Liver (tissue), 9 donors: ENCODE data around the gene FSD1L. TPM values are rescaled to one million over a fixed set of nuclear protein-coding genes. Genes with fewer than 3 reads are reported as not detected.
A peak's percentile ranks its signal among the peaks of the same experiment; 100 is the strongest.

Experiments used
- DNase-seq: peaks from one replicate; pipeline ENCODE4 v3.0.0-alpha.2; 2017; ENCODE audit warnings: low spot score
- H3K27ac ChIP-seq, 2 donors: one replicate each; pipeline ENCODE4 v1.7.0; 2013; ENCODE audit warnings: inconsistent platforms in 2 of 2, low read length in 2 of 2, control low read depth in 1 of 2, low read depth in 1 of 2, mild to moderate bottlenecking in 1 of 2
- H3K27me3 ChIP-seq, 4 donors: one replicate each; pipeline versions ENCODE4 v1.6.1 to v1.7.0; 2013; ENCODE audit warnings: low read length in 3 of 4, inconsistent platforms in 1 of 4, mild to moderate bottlenecking in 1 of 4, moderate library complexity in 1 of 4; ENCODE audit not compliant: control insufficient read depth in 4 of 4, insufficient read depth in 4 of 4
- H3K36me3 ChIP-seq, 4 donors: one replicate each; pipeline versions ENCODE4 v1.6.1 to v1.7.0; 2013; ENCODE audit warnings: low read length in 3 of 4, mild to moderate bottlenecking in 3 of 4, low read depth in 1 of 4, moderate library complexity in 1 of 4; ENCODE audit not compliant: control insufficient read depth in 4 of 4, insufficient read depth in 3 of 4
- H3K4me1 ChIP-seq, 4 donors: one replicate each; pipeline versions ENCODE4 v1.6.1 to v1.7.0; 2013; ENCODE audit warnings: low read length in 3 of 4, mild to moderate bottlenecking in 3 of 4, moderate library complexity in 1 of 4; ENCODE audit not compliant: control insufficient read depth in 4 of 4, insufficient read depth in 4 of 4
- H3K4me3 ChIP-seq, 3 donors: one replicate each; pipeline versions ENCODE4 v1.6.1 to v1.7.0; 2013; ENCODE audit warnings: low read length in 3 of 3, control low read depth in 1 of 3, low read depth in 1 of 3, mild to moderate bottlenecking in 1 of 3
- H3K9ac ChIP-seq, 2 donors: one replicate each; pipeline ENCODE4 v1.7.0; 2013; ENCODE audit warnings: low read length in 2 of 2, mild to moderate bottlenecking in 2 of 2, moderate library complexity in 2 of 2, control low read depth in 1 of 2, low read depth in 1 of 2
- H3K9me3 ChIP-seq, 4 donors: one replicate each; pipeline versions ENCODE4 v1.6.1 to v1.7.0; 2013; ENCODE audit warnings: low read length in 3 of 4; ENCODE audit not compliant: control insufficient read depth in 4 of 4
- ATF3 ChIP-seq: IDR thresholded peaks from 2 replicates; pipeline ENCODE4 v1.6.1; 2016; ENCODE audit warnings: antibody characterized with exemption
- CTCF ChIP-seq: fragments of 150-350 bp; IDR thresholded peaks from 2 replicates; pipeline ENCODE4 v1.5.1; 2017; ENCODE audit warnings: improper control_type of control experiment, low read depth, low read length; ENCODE audit not compliant: missing input control
- FOXA1 ChIP-seq: IDR thresholded peaks from 2 replicates; pipeline ENCODE4 v1.6.1; 2016; ENCODE audit warnings: antibody characterized with exemption
- GABPA ChIP-seq, 2 donors: IDR thresholded peaks in 1 of 2; conservative IDR thresholded peaks in 1 of 2; 2 replicates each; pipeline ENCODE4 v1.6.1; 2016; ENCODE audit warnings: antibody characterized with exemption in 2 of 2, mild to moderate bottlenecking in 1 of 2, moderate library complexity in 1 of 2
- HNF4A ChIP-seq, 2 donors: conservative IDR thresholded peaks; 2 replicates each; pipeline ENCODE4 v1.6.1; 2016; ENCODE audit warnings: antibody characterized with exemption in 2 of 2, mild to moderate bottlenecking in 2 of 2
- HNF4G ChIP-seq: IDR thresholded peaks from 2 replicates; pipeline ENCODE4 v1.6.1; 2016; ENCODE audit warnings: antibody characterized with exemption
- JUND ChIP-seq, 2 donors: IDR thresholded peaks; 2 replicates each; pipeline ENCODE4 v1.6.1; 2016; ENCODE audit warnings: antibody characterized with exemption in 2 of 2
- MAX ChIP-seq: IDR thresholded peaks from 2 replicates; pipeline ENCODE4 v1.6.1; 2016; ENCODE audit warnings: antibody characterized with exemption
- NR2F2 ChIP-seq: IDR thresholded peaks from 2 replicates; pipeline ENCODE4 v1.6.1; 2016; ENCODE audit warnings: antibody characterized with exemption
- RAD21 ChIP-seq, 2 donors: IDR thresholded peaks; 2 replicates each; pipeline ENCODE4 v1.6.1; 2016; ENCODE audit warnings: antibody characterized with exemption in 2 of 2, mild to moderate bottlenecking in 2 of 2
- RXRA ChIP-seq, 2 donors: IDR thresholded peaks; 2 replicates each; pipeline ENCODE4 v1.6.1; 2017 to 2018; ENCODE audit warnings: antibody characterized with exemption in 2 of 2, mild to moderate bottlenecking in 1 of 2
- TAF1 ChIP-seq: conservative IDR thresholded peaks from 2 replicates; pipeline ENCODE4 v1.6.1; 2016; ENCODE audit warnings: antibody characterized with exemption, mild to moderate bottlenecking
- YY1 ChIP-seq: IDR thresholded peaks from 2 replicates; pipeline ENCODE4 v1.6.1; 2016; ENCODE audit warnings: antibody characterized with exemption, mild to moderate bottlenecking
- WGBS: extraction: QIAGEN DNeasy Blood & Tissue Kit; methylation state at CpG from one replicate; pipeline ENCODE4 v1.1.7; 2013; 5-methylcytosine and 5-hydroxymethylcytosine counted together
- polyA plus RNA-seq, 2 donors: library from polyadenylated mRNA; stranded (reverse) in 1 of 2; unstranded in 1 of 2; fragments of 200-250 nt in 1 of 2; fragments of >200 nt in 1 of 2; fragmentation: Nextera tagmentation in 1 of 2; extraction: Ambion mirVana in 1 of 2; gene quantifications; one replicate each; pipeline versions ENCODE4 v1.2.1 to v1.2.3, GENCODE V29; 2013 to 2015
- total RNA-seq, 2 donors: library from RNA; depleted of rRNA; stranded (reverse); fragments of >200 nt; gene quantifications; one replicate each; pipeline ENCODE4 v1.2.3, GENCODE V29; 2014
- TF ChIP-seq, protein P1 (sequence below): IDR thresholded peaks from 2 replicates; pipeline ENCODE4 v1.6.1; 2016; ENCODE audit warnings: antibody characterized with exemption, mild to moderate bottlenecking
- TF ChIP-seq, protein P2 (sequence below): IDR thresholded peaks from 2 replicates; pipeline ENCODE4 v1.6.1; 2016; ENCODE audit warnings: antibody characterized with exemption
- donor health status: healthy.
- donor health status: healthy.
- donor health status: healthy.
- donor health status: healthy.
- donor health status: healthy.

Gene FSD1L
- total and polyA plus RNA-seq, 4 donors: 0.38 to 3.6 (median 1.9) TPM

GRCh38 chr9:105406369-105406768 lies 41.5 kb upstream of the FSD1L start (continued):
- TF ChIP-seq ATF3 (no peak), GABPA (IDR thresholded peaks at IDR 0.05 in 1 of 2, conservative IDR thresholded peaks at IDR 0.05 in 1 of 2) (no peak), NR2F2 (no peak), TAF1 (no peak)

- peaks cover 1 to 41% (median 37%) of the 10 kb centered on the region in 4 donors for H3K4me1 ChIP-seq
- no peak for DNase-seq
- WGBS: 23% methylated on average over 2 of the region's 2 CpGs
- no peak overlapping the region for H3K27ac ChIP-seq
- no peaks in the 10 kb centered on the region for H3K27me3 ChIP-seq
- no peak overlapping the region for H3K4me3 ChIP-seq
- H3K9me3 ChIP-seq: peaks cover 0 to 2% (median 0%) of the 10 kb centered on the region in 4 donors
- no peaks in the 10 kb centered on the region for H3K36me3 ChIP-seq
- peak in 1 of 2 donors; percentile 8 for TF ChIP-seq HNF4A (conservative IDR thresholded peaks at IDR 0.05)
- TF ChIP-seq RXRA (IDR thresholded peaks at IDR 0.05): no peak
- no peak for TF ChIP-seq MAX
- TF ChIP-seq YY1: no peak
- TF ChIP-seq RAD21 (IDR thresholded peaks at IDR 0.05): peak; percentile 53 to 79
- TF ChIP-seq NR2F2: no peak
- TF ChIP-seq CTCF: peak; percentile 18
- no peak for TF ChIP-seq TAF1
- TF ChIP-seq, protein P1, sequence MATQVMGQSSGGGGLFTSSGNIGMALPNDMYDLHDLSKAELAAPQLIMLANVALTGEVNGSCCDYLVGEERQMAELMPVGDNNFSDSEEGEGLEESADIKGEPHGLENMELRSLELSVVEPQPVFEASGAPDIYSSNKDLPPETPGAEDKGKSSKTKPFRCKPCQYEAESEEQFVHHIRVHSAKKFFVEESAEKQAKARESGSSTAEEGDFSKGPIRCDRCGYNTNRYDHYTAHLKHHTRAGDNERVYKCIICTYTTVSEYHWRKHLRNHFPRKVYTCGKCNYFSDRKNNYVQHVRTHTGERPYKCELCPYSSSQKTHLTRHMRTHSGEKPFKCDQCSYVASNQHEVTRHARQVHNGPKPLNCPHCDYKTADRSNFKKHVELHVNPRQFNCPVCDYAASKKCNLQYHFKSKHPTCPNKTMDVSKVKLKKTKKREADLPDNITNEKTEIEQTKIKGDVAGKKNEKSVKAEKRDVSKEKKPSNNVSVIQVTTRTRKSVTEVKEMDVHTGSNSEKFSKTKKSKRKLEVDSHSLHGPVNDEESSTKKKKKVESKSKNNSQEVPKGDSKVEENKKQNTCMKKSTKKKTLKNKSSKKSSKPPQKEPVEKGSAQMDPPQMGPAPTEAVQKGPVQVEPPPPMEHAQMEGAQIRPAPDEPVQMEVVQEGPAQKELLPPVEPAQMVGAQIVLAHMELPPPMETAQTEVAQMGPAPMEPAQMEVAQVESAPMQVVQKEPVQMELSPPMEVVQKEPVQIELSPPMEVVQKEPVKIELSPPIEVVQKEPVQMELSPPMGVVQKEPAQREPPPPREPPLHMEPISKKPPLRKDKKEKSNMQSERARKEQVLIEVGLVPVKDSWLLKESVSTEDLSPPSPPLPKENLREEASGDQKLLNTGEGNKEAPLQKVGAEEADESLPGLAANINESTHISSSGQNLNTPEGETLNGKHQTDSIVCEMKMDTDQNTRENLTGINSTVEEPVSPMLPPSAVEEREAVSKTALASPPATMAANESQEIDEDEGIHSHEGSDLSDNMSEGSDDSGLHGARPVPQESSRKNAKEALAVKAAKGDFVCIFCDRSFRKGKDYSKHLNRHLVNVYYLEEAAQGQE: no peak
- TF ChIP-seq HNF4G: no peak
- TF ChIP-seq, protein P2, sequence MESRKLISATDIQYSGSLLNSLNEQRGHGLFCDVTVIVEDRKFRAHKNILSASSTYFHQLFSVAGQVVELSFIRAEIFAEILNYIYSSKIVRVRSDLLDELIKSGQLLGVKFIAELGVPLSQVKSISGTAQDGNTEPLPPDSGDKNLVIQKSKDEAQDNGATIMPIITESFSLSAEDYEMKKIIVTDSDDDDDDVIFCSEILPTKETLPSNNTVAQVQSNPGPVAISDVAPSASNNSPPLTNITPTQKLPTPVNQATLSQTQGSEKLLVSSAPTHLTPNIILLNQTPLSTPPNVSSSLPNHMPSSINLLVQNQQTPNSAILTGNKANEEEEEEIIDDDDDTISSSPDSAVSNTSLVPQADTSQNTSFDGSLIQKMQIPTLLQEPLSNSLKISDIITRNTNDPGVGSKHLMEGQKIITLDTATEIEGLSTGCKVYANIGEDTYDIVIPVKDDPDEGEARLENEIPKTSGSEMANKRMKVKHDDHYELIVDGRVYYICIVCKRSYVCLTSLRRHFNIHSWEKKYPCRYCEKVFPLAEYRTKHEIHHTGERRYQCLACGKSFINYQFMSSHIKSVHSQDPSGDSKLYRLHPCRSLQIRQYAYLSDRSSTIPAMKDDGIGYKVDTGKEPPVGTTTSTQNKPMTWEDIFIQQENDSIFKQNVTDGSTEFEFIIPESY: no peak
- TF ChIP-seq ATF3: no peak
- TF ChIP-seq JUND (IDR thresholded peaks at IDR 0.05): no peak
- no peak for TF ChIP-seq FOXA1
- H3K9ac ChIP-seq: no peak overlapping the region
These were observed 34.3 kb upstream of the FSD1L start for GRCh38 chr9:105413525-105413924.
